Effector CD4-positive, alpha-beta T cell (primary cell): ENCODE results near the gene DAZAP1.
"Not testable (repeated sequence)": the region's sequence is repeated elsewhere in the genome, so short reads cannot be mapped to it uniquely, and the experiment has no call there.

Experiments
- DNase-seq: peaks from one replicate; pipeline ENCODE4 v3.0.0-alpha.2; 2020

The DAZAP1 gene

GRCh38 chr19:1474765-1475351 is 67.5 kb downstream of the DAZAP1 start:
- no peak for DNase-seq

GRCh38 chr19:1475751-1476437 is 68.5 kb downstream of the DAZAP1 start:
- no peak for DNase-seq

GRCh38 chr19:1477056-1477455 is 69.7 kb downstream of the DAZAP1 start:
- DNase-seq = not testable (repeated sequence)

GRCh38 chr19:1478934-1479707 is 71.7 kb downstream of the DAZAP1 start, which contains the start of gene C19orf25:
TSS of gene C19orf25 (minus strand) at chr19:1479215. CDS start at chr19:1478903, 312 bp downstream.
- peak; percentile 86 for DNase-seq

GRCh38 chr19:1481224-1481892 is 74.0 kb downstream of the DAZAP1 start:
- DNase-seq = no peak

GRCh38 chr19:1481893-1482360 is 74.5 kb downstream of the DAZAP1 start:
- DNase-seq = no peak

- DNase-seq = no peak
Observed at GRCh38 chr19:1482361-1483130, 75.2 kb downstream of the DAZAP1 start.

GRCh38 chr19:1483131-1483978 is 76.0 kb downstream of the DAZAP1 start:
- DNase-seq = no peak

- no peak for DNase-seq
Observed at GRCh38 chr19:1483979-1484428, 76.6 kb downstream of the DAZAP1 start.
